Upper lobe of right lung (tissue), 1 donor: Measurements from ENCODE around the gene AKAP7. TPM values are rescaled to one million over a fixed set of nuclear protein-coding genes. Genes with fewer than 3 reads are reported as not detected.

ENCODE experiments used
- ATAC-seq: fragments of 200-7000 bp; cut with Tn5 transposase; one replicate; pipeline ENCODE4 v1.9.1; 2020; ENCODE audit warnings: mild to moderate bottlenecking, moderate library complexity
- DNase-seq: peaks from one replicate; pipeline ENCODE4 v3.0.0-alpha.2; 2020
- H3K27ac ChIP-seq: fragments of 200-600 bp; one replicate; pipeline ENCODE4 v1.8.0; 2022
- H3K27me3 ChIP-seq: fragments of 200-600 bp; one replicate; pipeline ENCODE4 v1.8.0; 2022; ENCODE audit warnings: mild to moderate bottlenecking
- H3K36me3 ChIP-seq: fragments of 200-600 bp; one replicate; pipeline ENCODE4 v1.8.0; 2022
- H3K4me1 ChIP-seq: fragments of 200-600 bp; one replicate; pipeline ENCODE4 v1.8.0; 2022
- H3K4me3 ChIP-seq: fragments of 200-600 bp; one replicate; pipeline ENCODE4 v1.8.0; 2022; ENCODE audit warnings: mild to moderate bottlenecking
- H3K9me3 ChIP-seq: fragments of 200-600 bp; one replicate; pipeline ENCODE4 v1.8.0; 2022
- intact Hi-C: fragments of 100-400 bp; cut with DNase I; formaldehyde crosslinking; loops from one replicate; pipeline ENCODE4 v1.11.0; 2022
- total RNA-seq: library from RNA; stranded (reverse); fragmentation: NEBNext Ultra II Directional; extraction: Animal tissue kit (Norgen Biotek cat#: 25700); gene quantifications from one replicate; pipeline ENCODE4 v1.2.1, GENCODE V29; 2021
- TF ChIP-seq, protein P1 (sequence below): fragments of 200-600 bp; IDR thresholded peaks from one replicate; pipeline ENCODE4 v1.8.0; 2022; ENCODE audit warnings: antibody characterized with exemption
- donor health status: DM: no; HTN: yes; CAD: no; lungs with severe emphysema.

Gene AKAP7
- total RNA-seq, 1 donor from 2014 or later = 11.1 TPM

GRCh38 chr6:131282365-131282764 is 147.1 kb downstream of the AKAP7 start:
- intact Hi-C loops = no loop called here
- no peak overlapping the region for H3K4me3 ChIP-seq
- TF ChIP-seq, protein P1, sequence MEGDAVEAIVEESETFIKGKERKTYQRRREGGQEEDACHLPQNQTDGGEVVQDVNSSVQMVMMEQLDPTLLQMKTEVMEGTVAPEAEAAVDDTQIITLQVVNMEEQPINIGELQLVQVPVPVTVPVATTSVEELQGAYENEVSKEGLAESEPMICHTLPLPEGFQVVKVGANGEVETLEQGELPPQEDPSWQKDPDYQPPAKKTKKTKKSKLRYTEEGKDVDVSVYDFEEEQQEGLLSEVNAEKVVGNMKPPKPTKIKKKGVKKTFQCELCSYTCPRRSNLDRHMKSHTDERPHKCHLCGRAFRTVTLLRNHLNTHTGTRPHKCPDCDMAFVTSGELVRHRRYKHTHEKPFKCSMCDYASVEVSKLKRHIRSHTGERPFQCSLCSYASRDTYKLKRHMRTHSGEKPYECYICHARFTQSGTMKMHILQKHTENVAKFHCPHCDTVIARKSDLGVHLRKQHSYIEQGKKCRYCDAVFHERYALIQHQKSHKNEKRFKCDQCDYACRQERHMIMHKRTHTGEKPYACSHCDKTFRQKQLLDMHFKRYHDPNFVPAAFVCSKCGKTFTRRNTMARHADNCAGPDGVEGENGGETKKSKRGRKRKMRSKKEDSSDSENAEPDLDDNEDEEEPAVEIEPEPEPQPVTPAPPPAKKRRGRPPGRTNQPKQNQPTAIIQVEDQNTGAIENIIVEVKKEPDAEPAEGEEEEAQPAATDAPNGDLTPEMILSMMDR = no peak
- H3K36me3 ChIP-seq = peaks cover 4% of the 10 kb centered on the region
- no peak overlapping the region for H3K27ac ChIP-seq
- no peak for ATAC-seq
- H3K27me3 ChIP-seq = no peaks in the 10 kb centered on the region
- peaks cover 12% of the 10 kb centered on the region for H3K4me1 ChIP-seq
- H3K9me3 ChIP-seq = no peaks in the 10 kb centered on the region
- no peak for DNase-seq

DNA sequence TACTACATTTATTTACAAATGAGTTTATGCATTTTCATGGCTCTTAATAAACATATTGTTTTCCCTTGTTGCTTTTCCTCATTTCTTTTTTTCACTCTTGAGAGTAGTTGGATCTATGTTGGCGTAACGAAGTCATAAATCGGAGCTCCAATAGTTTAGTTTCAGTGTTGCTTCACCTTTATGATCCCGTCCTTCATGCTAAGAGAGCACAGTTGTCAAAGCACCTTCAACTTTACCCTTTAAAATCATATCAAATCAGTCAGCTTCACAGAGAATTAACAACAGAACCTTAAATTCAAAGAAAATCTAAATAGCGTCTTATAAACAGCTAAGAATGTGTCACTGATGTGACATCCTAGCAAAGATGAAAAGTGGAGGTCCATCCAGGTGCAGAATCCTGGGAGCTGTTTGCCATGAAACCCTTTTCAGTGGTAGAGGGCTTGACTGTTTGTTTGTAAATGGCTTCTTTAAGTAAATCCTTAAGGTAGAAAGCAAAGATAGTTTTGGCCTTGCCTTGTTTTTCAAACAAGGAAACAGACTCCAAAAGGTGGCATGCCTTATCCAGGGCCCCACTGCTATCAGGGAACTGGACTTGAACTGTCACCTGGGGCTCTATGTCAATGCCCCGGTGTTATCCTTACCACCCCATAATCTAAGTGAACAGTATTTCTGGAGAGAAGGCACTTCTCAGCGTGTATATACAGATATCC is 148.4 kb downstream of the AKAP7 start:
- ATAC-seq (no peak), DNase-seq (no peak)
- TF ChIP-seq, protein P1 = no peak
- H3K27me3 ChIP-seq = no peaks in the 10 kb centered on the region
- H3K4me1 ChIP-seq = peaks cover 12% of the 10 kb centered on the region
- H3K36me3 ChIP-seq = peaks cover 4% of the 10 kb centered on the region
- intact Hi-C loops = no loop called here
- H3K9me3 ChIP-seq = no peaks in the 10 kb centered on the region
- H3K4me3 ChIP-seq = no peak overlapping the region
- no peak overlapping the region for H3K27ac ChIP-seq

DNA sequence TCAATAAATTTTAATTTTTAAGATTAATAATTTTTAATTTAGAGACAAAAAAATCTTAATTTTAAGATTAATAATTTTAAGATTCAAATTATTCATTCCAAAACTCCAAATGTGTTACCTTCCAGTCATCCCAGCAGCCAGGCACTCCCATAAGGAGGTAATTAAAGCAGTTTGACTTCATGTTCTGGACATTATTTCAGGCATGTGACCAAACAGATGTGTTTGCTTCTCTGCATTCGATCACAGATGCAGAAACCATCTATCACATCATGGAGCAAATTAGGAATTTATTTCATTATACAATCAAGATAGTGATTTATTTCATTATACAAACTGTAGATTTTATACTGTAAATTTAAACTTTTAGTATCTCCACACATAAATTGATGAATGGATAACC is 150.3 kb downstream of the AKAP7 start:
- H3K9me3 ChIP-seq = no peaks in the 10 kb centered on the region
- no peak overlapping the region for H3K27ac ChIP-seq
- H3K36me3 ChIP-seq = peaks cover 4% of the 10 kb centered on the region
- peaks cover 12% of the 10 kb centered on the region for H3K4me1 ChIP-seq
- no peak overlapping the region for H3K4me3 ChIP-seq
- H3K27me3 ChIP-seq = no peaks in the 10 kb centered on the region
- intact Hi-C loops = no loop called here
- DNase-seq (no peak), ATAC-seq (no peak)
- TF ChIP-seq, protein P1 = no peak

DNA sequence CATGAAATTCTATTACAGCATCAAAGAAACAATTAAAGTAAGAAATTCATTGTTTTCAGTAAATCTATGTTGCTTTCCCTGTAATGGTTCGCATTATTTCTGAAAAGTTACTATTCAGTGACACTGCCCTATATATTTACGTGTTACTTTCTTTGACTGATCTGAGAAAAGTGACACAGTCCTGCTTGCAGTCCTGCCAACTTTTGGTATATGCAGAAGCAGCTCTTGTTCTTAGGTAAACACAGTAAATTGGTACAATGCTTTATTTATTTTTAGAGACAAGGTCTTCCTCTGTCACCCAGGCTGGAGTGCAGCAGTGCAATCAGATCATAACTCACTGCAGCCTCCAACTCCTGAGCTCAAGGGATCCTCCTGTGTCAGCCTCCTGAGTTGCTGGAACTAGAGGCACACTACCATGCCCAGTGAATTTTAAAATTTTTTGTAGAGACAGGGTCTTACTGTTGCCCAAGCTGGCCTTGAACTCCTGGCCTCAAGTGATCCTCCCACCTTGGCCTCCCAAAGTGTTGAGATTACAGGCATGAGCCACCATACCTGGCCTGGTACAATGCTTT is 151.3 kb downstream of the AKAP7 start:
- no peak for ATAC-seq
- no peak for DNase-seq
- intact Hi-C loops = no loop called here
- Histone ChIP-seq H3K36me3 (peaks cover 4% of the 10 kb centered on the region), H3K4me3 (no peak overlapping the region), H3K27ac (no peak overlapping the region), H3K27me3 (no peaks in the 10 kb centered on the region), H3K9me3 (no peaks in the 10 kb centered on the region), H3K4me1 (peaks cover 4% of the 10 kb centered on the region)
- TF ChIP-seq, protein P1 = no peak

DNA sequence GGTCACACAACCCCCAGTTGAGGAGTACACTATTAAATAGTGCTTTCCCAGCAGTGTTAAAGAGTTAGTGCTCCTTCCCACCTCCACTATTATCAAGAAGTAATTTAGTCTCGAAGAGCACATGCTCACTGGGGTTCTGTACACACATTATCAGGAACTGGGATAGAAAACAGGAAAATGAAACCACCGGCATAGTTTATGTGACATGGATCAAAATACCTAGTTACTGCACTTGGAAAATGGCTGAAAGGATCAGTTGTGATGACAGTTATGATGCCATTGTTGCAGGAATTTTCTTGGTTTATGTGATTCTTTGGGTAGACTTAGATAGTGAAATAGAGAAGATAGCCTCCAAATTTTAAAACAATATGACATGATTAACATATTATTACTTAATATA is 152.9 kb downstream of the AKAP7 start:
- H3K4me1 ChIP-seq = peaks cover 8% of the 10 kb centered on the region
- DNase-seq = no peak
- TF ChIP-seq, protein P1 = no peak

More for the DNA sequence above, 152.9 kb downstream of the AKAP7 start:
- Histone ChIP-seq H3K4me3 (no peak overlapping the region), H3K36me3 (peaks cover 4% of the 10 kb centered on the region), H3K9me3 (no peaks in the 10 kb centered on the region), H3K27ac (no peak overlapping the region), H3K27me3 (no peaks in the 10 kb centered on the region)
- no peak for ATAC-seq
- intact Hi-C loops = no loop called here
